UCSD-AML1 (cell line): ENCODE data around the gene FAM193A.

Source experiments
- DNase-seq: peaks from one replicate; lab custom pipeline; 2025; ENCODE audit not compliant: unreplicated experiment; lab: John Stamatoyannopoulos, UW

Gene FAM193A

DNA sequence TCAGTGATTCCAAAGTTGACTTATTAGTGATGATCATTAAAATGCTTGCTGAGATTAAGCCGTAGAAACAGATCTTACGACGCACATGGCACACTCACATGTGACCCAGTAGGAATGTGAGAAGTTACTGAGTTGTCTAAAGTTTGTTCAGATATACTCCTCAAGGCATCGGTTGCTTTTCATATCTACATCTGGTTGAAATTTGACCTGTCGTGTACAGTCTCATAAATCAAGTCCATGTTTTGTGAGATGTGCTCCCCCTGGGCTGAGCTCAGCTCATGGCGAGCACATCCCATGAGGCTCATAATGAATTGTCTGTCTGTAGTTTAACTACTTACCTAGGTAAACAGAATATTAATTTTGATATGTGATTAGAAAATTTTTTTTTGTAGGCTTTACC is 152.7 kb downstream of the FAM193A start:
- DNase-seq = no peak

DNA sequence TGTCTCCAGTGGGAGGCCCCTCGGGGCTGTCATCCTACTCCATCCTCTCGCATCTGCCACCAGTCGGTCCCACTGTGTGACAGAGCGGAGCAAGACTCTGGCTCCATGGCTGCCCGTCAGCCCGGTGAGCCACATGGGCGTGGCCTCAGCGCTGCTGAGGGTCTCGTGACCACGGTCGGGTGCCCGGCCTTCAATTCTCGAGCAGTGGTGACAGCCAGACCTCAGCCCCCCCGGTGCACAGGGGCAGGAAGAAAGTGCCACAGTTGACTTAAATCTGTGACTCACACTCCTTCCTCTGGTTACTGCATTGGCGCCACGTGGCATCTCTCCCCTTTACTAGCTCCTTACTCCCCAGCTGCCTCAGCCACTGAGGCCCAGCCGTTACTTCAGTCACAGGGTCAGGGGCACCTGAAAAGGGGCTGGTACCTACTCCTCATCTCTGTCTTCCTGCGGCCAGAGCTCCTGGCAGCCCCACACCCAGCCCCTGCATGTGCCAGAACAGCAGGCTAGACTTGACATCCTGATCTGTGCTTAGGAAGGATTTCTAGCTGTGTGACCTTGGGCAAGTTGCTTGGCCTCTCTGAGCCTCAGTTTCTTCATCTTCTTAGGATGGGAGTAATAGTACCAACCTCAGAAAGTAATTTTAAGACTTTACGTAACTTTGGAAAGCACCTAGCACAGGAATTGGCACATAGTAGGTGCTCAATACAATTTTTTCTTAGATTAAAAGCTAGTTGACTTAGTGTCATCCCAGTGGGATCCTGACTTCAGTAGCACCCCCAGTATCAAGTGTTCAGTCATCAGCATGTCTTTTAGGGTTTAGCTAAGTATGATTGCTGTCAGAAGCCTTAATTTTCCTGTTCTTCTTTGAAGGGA is 153.6 kb downstream of the FAM193A start:
- no peak for DNase-seq

DNA sequence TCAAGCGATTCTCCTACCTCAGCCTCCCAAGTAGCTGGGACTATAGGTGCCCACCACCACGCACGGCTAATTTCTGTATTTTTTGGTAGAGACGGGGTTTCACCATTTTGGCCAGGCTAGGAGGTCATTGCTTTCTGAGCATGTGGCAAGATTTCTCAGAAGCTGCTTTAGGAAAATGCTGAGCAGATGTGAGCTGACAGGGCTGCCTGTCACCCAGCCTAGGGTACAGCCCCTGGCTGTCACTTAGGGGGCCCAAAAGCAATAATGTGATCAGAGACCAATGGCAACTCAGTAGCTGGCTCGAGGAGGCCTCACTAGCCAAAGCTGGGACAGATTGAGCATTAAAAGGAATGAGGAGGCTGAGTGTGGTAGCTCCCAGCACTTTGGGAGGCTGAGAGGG is 154.9 kb downstream of the FAM193A start:
- DNase-seq = no peak

DNA sequence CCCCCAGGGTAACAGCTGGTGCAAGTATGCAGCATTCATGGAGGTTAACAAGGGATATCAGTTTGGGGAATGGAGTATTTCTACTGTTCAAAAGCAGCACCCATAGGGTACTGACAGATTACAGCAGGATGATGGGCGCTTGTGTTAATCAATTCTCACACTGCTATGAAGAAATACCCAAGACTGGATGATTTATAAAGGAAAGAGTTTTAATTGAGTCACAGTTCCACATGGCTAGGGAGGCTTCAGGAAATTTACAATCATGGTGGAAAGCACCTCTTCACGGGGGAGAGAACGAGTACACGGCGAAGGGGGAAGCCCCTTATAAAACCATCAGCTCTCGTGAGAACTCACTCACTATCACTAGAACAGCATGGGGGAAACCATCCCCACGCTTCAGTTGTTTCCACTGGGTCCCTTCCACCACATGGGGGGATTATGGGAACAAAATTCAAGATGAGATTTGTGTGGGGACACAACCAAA is 155.5 kb downstream of the FAM193A start:
- no peak for DNase-seq

DNA sequence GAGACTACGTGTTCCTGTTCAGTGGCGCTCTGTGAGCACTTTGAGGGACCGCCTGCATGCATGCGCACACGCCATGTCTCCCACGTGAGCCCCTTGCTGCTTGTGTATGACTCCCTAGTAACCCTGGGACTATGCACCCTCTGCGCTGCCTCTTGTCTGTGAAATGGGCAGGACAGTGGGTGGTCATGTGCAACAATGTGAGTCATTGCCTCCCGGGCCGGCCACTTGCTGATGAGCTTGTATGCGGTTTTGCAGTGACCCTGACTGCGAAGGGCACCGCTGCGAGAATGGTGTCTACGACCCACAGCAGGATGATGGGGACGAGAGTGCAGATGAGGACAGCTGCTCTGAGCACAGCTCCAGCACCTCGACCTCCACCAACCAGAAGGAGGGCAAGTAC is 158.2 kb downstream of the FAM193A start:
- no peak for DNase-seq

DNA sequence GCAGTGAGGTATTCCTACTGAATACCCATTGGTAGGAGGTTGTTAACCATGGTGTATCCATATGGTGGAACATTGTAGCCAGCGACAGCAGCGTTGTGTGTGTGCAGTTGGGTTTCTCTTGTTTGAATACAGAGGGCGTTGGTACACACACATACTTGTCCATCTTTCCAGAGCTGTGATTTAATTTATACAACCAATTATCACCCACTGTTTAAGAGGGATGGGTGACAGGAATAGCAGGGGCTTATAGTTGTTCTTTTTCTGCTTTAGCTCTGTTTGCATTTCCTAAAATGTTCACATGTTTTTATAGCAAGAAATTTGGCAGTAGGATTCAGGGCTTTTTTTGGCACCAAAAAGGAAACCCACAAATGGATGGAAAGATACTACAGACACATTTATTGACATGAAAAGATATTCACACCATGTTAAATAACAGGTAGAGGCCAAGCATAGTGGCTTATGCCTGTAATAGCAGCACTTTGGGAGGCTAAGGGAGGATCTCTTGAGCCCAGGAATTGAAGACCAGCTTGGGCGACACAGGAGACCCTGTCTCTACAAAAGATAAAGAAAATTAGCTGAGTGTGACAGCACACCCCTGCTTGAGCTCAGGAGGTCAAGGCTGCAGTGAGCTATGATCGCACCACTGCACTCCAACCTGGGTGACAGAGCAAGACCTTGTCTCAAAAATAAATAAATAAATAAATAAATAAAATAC is 159.1 kb downstream of the FAM193A start:
- no peak for DNase-seq

DNA sequence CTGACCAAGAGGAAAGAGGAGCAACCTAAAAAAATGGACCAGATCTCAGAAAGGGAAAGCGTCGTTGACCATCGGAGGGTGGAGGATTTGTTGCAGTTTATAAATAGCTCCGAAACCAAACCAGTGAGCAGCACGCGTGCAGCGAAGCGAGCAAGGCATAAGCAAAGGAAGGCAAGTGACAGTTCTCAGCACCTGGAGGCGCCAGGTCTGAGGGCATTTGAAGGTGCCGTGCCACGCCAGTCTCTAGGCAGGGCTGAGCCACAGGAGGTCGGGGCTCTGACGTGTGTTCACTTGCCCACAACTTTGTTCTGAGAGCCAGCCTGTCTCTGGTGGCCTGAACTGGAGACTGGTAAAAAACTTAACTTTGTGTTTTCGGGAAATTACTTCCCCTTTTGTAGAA is 160.0 kb downstream of the FAM193A start:
- no peak for DNase-seq

DNA sequence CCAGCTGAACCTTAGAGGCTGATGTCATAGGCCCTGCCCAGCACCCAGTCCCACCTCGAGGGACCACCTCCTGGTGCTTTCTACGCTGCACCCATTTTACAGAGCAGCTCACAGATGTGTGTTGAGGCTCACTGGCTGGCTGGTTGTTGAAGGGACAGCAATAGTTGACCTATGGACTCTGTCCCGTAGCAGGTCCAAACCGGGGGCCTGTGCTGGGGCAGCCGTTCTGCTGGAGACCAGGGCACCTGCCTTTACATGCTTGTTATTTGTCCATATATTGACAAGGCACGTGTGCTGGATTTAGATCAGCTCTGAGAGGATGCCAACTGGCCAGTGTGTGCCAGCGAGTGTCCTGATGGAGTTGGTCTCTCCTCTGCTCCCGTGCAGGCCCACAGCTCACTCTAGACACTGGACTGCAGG is 161.6 kb downstream of the FAM193A start:
- no peak for DNase-seq

DNA sequence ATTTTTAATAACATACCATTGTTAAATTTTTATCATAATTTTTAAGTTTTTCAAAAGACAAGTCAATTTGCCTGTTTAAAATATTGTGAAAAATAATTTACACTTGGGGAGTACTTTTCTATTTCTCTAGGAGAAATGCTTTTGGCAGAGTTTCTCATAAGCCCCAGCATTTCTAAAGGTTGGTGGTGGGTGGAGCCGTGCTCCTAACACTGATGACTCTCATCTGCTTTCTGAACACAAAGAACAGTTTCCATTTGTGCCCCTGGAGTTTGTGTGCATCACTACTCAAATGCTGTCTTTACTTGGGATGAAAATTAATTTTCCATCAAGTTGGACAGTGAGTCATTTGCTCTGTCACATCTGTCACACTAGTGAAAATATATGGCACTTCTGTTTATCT is 162.1 kb downstream of the FAM193A start:
- DNase-seq = no peak

DNA sequence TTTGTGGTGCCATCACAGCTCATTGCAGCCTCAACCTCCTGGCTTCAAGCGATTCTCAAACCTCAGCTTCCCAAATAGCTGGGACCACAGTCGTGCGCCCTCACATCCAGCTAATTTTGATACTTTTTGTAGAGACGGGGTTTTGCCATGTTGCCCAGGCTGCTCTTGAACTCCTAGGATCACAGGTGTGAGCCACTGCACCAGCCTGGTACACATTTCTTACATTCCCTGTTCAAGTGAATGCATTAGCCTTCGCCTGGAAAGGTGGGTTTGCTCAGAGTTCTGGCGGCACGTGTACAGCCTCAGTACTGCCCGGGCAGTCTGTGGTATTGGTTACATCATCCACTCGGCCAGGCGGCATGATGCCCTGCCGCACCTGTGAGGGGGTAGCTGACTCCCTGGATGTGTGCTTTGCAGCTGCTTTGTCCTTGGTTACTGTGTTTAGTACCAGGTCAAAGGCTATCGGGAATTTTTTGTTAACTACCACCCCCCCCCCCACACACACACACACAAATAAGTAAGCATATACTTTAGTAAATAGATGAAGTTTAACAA is 162.6 kb downstream of the FAM193A start:
- no peak for DNase-seq

DNA sequence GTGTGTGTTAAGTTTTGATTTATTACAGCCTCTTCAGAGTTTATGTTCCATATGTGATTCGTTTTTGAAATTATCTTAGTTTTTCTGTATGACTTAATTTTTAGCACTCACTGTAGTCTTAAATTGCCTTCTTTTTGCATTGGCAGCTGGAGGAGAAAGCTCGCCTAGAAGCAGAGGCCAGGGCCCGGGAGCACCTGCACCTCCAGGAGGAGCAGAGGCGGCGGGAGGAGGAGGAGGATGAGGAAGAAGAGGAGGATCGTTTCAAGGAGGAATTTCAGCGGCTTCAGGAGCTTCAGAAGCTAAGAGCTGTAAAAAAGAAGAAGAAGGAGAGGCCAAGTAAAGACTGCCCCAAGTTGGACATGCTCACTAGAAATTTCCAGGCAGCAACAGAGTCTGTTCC is 163.1 kb downstream of the FAM193A start:
- no peak for DNase-seq

DNA sequence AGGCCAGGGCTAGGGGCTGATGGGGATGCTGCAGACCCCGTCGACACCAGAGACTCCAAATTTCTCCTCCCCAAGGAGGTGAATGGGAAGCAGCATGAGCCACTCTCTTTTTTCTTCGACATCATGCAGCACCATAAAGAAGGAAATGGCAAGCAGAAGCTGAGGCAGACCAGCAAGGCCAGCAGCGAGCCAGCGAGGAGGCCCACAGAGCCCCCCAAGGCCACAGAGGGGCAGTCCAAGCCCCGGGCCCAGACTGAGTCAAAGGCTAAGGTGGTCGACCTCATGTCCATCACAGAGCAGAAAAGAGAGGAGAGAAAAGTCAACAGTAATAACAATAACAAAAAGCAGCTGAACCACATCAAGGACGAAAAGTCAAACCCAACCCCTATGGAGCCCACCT is 163.6 kb downstream of the FAM193A start:
- DNase-seq = no peak

DNA sequence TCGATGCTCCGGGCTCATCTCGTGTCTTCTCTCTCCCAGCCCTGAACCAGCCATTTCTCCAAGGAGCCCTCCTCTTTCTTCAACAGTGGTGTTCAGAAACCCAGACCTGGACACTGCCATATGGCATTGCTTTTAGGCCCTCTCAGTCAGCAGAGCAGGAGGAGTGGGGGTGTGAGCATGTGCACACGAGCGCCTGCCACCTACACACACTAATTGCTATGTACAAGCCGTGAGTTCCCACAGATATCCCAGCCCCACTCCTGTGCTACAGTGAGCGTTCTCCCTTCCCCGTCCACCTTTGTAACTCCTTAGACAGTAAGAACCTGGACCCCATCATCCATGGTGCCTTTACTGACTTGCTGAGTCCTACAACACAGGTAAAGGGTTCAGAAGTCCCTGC is 165.9 kb downstream of the FAM193A start:
- no peak for DNase-seq

DNA sequence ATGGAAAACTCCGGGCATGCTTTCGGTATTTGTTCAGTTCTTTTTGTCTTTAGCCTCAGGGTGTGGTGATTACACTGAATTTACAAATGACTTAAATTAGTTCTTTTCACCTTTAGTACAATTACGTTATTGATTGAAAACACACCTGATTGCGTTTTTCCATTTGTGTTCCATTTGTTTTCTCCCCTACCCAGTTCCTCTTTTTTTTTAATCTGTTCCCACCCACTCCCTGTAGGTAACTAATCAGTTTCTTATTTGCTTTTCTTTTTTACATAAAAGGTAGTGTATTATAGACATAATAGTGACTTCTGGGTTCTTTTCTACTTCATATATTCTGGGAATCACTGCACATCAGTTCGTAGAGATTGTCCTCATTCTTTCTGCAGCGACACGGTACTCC is 166.3 kb downstream of the FAM193A start:
- DNase-seq = no peak

DNA sequence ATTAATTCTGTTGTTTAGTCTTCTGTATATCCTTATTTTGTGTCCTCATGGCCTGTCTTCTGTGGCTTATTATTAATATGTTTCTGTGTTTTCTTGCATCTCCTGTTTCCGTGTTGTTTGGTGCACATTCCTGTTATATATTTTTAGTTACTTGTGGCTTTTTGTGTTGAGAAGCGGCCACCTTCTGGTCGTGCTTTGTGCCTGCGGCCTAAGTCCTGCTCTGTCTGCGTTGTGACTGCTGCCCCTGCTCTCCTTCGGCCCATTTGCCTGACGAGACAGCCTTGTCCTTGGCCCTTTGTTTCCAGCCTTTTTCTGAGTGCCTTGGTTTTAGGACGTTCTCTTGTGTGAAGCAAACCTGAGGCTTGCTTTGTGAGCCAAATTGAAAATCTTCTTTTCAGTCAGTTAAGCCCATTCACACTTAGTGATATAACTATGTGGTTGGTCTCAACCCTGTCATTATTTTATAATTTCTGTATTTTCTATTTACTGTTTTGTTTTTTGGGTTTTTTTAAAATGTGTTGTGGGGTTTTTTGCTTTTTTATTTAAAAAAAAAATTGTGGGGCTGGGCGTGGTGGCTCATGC is 175.9 kb downstream of the FAM193A start:
- peak; percentile 39 for DNase-seq

DNA sequence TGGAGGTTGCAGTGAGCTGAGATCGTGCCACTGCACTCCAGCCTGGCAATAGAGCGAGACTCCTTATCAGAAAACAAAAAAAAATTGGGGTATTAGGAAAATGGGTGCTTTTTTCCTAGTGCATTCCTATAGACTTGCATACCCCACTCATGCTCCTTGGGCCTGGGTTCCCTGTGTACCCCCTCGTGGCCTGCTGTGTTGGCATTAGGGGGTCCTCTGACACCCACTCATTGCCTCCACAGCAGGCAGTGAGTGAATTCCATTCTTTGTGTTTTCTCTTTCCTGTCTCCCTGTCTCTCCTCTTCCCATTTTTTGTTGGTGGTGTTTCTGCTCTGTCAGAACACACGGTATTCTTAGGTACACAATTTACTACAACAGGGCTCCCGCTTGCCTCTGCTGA is 176.9 kb downstream of the FAM193A start:
- DNase-seq = no peak

DNA sequence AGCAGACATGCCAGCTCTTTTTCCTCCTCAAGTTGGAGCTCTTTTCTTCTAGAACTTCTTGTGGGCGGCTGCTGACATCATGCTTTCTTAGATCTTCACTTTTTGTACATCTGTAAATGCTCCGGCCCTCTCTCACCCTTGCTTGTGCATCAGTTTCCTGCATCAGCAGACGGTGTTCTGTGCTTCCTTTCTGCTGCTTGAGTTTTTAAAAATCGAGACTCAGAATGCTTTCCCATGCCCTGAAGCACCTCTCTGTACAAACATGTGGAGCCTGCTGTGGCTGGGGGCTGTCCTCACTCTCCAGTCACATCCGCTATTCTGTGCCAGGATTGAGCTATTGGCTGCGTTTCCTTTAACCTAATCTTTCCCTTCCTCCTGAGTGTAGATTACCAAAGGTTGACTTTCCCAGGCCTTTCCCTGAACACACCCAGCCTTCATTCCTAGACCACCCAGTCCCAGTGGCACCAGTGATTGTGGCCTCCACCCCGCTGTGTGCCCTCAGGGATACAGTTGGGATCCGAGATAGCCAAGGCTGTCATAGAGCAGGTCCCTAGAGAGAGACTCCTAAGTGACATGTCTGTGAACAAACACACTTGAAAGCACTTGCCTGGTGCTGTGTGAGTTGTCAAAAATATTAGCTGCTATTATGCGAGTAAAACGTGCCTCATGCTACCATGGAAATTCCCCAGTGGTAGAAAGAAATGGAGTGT is 177.8 kb downstream of the FAM193A start:
- DNase-seq = no peak

DNA sequence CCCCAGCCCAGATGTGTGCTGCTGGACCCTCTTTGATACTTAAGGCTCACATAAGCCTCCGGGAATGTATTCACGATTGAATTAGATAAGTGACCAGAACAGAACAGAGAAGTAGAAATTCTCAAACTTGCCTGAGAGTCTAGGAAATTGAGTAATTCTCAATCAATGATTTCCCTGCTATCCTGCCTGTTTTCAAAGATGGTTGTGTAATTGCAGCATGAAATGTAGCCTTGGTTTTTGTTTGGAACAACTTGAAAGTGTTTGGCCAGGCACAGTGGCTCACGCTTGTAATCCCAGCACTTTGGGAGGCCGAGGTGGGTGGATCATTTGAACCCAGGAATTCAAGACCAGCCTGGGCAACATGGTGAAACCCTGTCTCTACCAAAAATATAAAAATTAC is 178.5 kb downstream of the FAM193A start:
- no peak for DNase-seq

DNA sequence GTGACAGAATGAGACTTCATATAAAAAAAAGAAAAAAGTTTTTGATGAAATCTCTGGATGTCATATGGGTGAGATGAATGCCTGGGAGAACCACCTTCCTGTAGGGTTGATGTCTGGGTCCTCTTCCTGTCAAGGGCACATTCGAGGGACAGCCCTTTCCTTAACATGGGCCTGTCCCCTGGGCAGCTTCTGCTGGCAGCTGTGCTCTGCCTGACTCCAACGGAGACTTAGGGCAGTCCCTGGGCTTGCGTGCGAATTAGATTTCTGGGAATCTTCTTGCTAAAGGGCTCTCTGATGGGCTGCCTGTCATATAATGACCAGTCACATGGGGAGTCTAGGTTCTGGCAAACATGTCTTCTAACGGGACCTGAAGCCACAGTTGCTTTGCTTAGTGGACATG is 179.0 kb downstream of the FAM193A start:
- no peak for DNase-seq

DNA sequence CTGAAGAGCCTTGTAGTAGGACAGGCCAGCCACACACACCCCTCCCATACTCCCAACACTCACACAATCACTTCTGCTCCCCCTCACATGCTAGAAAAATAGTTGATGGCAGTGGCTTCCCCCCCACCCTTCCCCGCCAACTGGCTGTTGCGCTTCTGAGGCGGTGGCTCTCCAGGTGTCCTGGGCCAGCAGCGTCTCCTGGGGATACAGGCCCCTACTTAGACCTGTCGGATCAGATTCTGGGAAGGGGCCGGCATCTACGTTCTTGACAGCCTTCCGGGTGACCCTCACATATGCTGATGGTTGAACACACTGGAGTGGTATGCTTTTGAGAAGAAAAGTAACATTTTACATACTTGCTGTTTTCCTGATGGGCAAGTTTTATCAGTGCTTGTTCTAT is 179.8 kb downstream of the FAM193A start:
- no peak for DNase-seq

DNA sequence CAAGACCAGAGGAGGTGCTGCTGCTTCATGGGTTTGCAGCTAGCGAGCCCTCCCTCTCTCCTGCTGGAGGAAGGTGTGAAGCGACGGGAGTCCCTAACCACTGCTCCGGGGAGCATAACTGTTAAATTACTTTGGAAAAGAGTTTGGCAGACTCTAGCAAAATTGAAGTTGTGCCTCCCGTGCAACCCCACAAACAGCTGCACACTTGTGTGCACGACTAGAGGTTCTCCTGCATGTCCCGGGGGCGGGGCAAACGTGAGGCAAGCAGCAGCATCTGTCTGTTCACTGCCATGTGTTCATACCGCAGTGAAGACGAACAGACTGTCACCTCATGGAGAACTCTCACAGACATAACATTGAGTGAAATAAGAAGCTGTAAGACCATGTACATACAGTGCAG is 185.1 kb downstream of the FAM193A start:
- DNase-seq = no peak
